NCI-H2227 (cell line): Measurements from ENCODE around the gene KASH5.

Source experiments
- DNase-seq: peaks from one replicate; lab custom pipeline; 2025; ENCODE audit not compliant: unreplicated experiment; lab: John Stamatoyannopoulos, UW

The KASH5 gene, protein sequence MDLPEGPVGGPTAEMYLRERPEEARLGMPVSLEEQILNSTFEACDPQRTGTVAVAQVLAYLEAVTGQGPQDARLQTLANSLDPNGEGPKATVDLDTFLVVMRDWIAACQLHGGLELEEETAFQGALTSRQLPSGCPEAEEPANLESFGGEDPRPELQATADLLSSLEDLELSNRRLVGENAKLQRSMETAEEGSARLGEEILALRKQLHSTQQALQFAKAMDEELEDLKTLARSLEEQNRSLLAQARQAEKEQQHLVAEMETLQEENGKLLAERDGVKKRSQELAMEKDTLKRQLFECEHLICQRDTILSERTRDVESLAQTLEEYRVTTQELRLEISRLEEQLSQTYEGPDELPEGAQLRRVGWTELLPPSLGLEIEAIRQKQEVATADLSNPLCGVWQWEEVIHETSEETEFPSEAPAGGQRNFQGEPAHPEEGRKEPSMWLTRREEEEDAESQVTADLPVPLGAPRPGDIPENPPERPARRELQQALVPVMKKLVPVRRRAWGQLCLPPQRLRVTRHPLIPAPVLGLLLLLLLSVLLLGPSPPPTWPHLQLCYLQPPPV

DNA sequence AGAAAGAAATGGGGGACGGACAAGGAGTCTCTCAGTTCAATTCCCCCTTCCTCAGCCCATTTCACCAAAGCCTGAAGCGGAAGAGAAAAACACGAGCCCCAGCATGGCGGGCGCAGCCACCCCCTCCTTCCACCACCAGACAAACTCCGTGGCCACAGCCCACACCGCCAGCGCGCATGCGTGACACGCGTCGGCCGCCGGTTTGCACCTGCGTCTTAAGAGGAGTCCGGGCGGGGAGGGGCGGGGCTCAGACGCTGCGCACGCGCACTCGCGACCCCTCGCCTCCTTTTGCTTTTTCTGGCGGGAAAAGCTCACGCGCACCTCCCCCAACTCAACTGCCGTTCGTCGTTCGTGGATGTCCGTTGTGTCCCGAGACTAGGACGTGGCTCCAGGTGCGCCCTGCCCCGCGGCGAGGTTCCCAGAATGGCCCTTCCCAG lies at the start of gene KASH5:
TSS of gene KASH5 (plus strand) at position 314 of the 437 bp plus-strand sequence. CDS start 2,635 bp downstream, outside the sequence.
- no peak for DNase-seq

DNA sequence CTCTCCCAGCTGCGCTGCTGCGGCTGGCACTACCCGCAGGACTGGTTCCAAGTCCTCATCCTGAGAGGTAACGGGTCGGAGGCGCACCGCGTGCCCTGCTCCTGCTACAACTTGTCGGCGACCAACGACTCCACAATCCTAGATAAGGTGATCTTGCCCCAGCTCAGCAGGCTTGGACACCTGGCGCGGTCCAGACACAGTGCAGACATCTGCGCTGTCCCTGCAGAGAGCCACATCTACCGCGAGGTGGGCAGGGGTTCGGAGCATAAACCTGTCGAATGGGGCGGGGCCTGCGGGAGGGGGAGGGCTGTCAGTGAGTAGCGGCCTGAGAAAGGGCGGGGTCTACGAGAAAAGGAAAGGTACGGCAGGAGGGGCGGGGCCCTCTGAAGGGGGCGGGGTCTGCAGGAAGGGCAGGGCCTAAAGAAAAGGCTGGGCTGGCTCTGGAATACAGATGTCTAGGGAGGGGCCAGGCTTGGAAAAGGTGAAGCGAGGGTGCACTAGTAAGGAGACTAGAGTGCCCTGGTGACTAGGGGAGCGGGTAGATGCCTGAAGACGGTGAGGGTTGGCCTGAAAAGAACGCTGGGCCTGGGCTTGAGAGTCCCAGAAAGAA lies 49.3 kb upstream of the KASH5 start:
- DNase-seq: peak; percentile 34

DNA sequence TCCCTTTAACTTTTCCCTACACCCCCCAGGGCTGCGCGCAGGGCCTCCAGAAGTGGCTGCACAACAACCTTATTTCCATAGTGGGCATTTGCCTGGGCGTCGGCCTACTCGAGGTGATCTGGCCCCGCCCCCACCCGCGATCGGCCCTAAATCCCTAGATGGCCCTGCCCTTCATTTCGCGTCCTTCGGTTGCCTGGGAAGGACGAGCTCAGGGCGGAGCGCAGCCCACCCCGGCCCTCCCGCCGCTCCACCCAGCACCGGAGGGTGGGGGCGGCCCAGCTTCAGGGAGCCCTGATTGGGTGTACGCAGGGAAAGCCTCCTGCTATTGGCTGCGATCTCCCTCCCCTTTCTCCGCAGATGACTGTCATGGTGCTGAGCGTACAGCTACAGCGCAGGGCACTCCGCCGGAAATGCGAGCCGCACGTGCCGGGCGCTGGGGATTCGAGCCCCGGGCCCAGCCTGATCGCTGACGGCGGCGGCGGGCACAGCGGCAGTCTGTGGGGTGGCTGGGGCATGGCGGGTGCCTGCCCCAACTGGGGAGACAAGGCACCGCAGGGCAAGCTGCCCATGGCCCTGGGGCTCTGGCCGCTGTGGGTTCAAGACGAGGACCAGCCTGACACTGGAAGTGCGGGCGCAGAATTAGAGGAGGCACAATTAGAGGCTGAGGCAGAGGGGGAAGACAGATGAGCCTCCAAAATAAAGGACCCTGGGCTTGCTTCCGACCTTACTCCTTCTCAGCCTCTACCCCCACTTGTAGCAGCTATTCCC lies 48.6 kb upstream of the KASH5 start:
- peak; percentile 90 for DNase-seq

DNA sequence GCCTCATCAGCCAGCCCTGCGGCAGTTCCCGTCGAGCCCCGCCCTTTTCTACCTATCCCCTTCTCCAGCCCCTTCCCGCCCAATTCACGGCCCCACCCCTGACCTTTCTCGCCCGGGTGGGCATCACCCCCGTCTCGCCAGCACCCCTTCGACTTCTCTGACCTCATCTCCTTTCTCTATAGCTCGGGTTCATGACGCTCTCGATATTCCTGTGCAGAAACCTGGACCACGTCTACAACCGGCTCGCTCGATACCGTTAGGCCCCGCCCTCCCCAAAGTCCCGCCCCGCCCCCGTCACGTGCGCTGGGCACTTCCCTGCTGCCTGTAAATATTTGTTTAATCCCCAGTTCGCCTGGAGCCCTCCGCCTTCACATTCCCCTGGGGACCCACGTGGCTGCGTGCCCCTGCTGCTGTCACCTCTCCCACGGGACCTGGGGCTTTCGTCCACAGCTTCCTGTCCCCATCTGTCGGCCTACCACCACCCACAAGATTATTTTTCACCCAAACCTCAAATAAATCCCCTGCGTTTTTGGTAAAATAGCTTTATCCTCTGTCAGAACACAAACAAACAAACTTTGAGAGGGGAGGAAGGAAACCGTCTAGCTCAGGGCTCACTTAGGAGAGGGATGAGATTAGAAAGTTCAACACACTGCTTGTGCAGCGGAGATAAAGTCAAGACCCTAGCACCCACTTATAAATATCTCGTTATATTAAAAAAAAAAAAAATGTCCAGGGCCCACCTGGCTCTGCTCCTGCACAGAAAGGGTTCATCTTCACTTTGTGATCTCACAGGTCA lies 47.8 kb upstream of the KASH5 start:
- peak; percentile 65 for DNase-seq

DNA sequence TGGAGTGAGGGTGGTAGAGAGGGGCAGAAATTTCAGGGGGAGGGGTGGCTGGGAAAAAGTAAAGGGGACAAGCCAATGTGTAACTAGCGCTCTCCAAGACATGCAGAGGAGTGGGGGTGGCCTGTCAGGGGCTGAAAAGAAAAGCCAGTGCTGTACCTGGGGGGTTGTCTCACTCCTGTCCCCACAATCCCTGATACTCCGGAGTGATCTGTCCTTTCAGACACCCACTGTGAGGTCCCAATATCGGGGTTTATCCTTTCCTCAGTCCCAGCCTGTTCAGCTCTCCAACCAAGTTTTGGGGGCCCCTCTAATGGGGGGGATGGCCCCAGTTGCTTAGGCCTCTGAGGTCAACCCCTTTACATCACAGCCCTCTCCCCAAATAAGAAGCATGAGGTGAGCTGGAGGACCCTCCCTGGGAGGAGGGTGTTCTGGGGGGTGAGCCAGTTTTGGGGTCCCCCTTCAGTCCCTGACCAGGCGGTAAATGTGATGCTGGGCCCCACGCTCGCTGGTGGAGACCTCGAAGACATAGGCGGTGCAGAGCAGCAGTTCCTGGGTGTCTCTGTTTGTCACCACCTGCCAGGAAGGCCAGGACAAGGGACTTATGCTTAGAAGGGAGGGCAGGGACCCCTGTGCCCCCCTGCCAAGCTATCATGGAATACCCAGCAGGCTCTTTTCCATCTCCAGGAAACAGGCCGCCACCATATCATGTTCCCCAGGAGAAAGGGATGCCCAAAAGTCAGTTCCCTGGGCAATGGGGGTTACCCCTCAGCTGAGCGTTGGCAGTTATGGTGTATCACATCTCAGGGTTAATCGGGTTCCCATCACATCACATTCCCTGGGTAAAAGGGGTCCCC lies 47.0 kb upstream of the KASH5 start:
- DNase-seq: no peak

DNA sequence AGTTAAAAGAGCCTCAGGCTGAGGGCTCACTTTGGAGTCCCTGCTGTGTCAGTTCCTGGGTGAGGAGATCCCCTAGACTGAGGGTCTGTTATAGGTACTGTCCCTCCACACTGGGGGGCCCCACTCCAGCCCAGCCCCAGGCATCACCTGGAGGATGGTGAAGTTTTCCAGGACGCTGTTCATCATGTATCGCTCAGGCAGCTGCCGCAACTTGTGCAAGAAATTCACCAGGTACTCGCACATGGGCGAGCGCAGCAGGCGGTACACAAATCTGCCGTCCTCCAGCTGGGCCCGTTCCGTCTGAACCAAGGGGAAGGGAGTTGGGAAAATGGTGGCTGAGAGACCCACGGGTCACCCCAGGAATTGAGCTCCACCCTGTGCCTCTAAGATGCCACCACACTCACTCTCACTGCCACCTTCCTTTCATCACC lies 45.7 kb upstream of the KASH5 start:
- DNase-seq: no peak

DNA sequence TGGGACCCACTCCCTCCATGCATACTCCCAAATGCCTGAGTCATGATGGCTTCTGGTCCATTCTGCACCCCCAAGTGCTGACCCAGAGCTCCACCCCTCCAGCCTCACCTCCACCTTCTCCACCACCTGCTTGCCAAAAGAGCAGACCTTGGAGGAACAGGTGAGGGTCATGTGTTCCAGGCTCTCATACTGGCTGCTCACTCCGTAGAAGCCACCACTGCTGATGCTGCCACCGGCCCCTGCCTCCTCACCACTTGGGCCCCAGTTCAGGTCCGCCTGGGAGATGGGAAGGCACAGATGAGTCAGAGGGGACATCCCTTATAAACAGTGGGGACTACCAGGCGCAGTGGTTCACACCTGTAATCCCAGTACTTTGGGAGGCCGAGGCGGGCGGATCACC lies 44.9 kb upstream of the KASH5 start:
- no peak for DNase-seq

DNA sequence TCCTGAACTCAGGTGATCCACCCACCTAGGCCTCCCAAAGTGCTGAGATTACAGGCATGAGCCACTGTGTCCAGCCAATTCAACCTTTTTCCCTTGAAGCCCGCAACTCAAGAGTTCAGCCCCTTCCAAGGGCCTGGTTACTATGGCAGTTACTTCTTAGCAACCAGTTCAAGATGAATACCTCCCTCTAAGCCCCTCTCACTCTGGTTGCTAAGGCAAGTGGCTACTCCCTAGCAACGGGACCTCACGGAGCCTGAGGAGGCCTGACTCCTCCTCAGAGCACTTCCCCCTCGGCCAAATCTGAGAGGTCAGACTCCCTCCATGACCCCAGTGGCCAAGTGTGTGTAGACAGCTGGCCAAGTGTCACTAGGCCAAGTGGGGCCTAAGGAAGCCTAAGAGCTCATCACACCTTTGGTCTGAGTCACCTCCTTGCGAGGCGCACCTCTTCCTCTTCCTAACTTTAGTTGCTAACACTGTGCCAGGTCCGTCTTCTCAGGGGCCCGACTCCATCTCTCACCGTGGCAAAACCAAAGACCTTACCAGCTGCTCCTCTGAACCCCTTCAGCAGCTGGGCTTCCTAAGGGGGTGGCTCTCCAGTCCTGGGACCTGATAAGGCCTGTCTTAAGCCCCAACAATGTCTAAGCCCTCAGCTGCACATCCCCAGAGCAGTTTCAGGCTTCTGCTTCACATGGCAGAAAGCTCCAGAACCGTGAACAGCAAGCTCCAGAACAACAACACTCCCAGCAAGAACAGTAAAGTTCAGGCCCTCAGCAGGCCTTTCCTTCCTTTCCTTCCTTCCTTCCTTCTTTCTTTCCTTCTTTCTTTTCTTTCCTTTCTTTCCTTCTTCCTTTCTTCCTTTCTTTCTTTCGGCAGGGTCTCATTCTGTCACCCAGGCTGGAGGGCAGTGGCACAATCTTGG lies 43.3 kb upstream of the KASH5 start:
- peak; percentile 31 for DNase-seq

DNA sequence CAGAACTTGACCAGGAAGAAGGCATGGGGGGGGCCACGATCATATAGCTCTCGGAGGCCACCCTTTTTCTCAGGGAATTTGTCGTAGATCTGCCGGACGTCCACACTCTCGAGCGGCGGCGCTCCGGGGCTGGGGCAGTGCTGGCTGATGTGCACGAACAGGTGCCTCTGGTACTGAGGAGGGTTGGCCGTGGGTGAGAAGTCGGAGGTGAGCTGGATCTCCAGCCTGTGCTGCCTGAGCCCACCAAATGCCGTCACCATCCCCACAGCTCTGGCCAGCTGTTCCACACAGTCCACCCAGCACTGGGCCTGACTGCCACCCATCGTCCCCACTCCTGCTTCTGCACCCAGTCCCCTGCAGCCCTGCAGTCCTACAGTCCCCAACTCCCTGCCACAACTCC lies 40.9 kb upstream of the KASH5 start:
- DNase-seq: no peak

DNA sequence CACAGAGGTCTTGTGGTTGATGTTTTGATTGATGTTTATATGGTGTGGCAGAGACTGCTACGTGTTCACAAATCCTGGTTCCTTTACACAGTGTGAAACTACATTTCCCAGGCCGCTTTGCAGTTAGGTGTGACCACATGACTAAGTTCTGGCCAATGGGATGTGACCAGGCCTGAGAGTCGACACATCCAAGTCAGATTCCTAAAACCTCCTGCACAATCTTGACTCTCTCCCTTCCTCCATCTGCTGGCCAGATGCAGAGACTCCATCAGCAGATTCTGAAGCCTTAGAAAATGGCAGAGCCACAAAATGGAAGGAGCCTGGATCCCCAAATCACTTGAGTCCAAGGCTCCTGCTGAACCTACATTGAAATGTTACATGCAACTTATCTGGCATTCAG lies 40.2 kb upstream of the KASH5 start:
- peak; percentile 79 for DNase-seq

DNA sequence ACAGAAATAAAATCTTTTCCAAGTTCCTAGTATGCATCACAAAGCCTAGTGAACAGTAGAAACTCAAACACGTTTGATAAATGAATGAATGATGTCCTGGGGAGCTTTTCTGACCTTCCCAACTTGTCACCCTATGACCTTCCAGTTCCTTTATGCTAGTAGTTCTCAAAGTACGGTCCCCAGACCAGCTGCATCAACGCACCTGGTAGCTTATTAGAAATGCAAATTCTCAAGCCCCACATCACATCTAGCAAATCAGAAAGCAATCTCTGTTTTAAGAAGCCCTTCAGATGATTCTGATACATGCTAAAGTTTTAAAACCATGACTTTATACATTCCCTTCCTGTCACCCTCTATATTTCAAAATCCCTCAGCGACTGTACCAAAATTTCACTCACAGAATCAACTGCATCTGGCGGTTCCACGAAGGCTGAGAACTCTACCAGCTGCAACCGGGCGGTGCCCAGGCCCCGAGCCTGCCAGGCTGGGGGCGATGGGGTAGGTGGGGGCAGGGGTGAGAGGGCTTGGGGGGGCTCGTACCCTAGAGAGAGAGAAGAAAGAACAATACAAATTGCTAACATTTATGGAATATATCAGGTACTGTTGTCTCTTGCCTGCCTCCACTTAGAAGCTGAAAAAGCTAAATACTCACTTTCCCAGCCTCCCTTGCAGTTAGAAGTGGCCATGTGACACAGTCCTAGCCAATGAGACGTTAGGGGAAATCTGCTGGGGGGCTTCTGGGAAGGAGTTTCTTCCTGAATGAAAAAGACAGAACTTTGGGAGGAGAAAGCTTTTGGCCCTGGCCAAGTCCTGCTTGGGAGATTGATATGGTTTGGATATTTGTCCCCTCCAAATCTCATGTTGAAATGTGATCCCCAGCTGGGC lies 39.5 kb upstream of the KASH5 start:
- no peak for DNase-seq

DNA sequence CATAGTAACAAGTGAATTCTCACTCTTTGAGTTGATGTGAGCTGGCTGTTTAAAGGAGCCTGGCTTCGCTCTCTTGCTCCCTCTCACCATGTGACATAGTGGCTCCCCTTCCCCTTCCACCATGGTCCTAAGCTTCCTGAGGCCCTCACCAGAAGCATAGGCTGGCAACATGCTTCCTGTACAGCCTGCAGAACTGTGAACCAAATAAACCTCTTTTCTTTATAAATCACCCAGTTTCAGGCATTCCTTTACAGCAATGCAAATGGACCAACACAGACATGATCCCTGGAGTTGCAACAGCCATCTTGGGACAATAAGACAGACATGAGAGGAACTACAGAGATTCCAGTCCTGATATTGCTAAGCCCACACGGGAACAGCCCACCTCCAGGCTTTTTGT lies 38.5 kb upstream of the KASH5 start:
- no peak for DNase-seq

DNA sequence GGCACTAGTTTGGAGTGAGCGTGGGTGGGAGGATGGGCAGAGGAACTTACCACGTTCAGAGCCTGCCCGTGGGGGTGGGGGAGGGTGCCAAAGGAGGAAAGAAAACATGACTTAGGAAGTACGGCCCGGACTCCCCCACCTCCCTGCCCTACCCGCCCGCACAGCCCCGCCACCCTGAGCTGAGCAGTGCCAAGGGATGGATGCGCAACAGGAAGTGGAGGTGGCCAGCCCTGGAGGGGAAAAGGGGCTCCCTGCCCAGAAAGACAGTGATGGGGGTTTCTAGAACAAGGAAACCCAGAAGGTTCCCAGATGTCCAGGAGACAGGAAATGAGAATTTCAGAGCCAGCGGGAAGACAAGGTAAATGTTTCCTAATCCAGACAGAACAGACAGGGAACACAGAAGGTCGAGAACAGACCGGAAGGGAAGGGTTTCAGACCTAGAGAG lies 32.1 kb upstream of the KASH5 start:
- DNase-seq: no peak

DNA sequence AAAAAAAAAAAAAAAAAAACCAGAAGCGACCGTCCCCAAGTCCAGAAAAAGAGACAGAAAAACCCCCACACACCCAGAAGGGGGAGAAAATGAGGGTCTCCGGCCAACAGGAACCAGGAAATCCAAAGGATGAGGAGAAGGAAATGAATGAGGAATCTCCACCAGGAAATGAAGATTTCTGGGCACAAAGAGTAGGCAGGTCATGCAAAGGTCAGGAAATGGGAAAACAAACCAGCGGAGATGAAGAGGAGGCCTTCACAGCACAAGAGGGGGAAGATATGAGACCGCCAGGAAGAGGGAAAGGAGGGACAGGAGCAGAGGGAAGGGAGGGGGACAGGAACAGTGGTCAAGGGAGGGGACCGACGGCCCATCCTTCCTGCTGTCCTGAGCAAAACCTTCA lies 31.7 kb upstream of the KASH5 start:
- DNase-seq: no peak

DNA sequence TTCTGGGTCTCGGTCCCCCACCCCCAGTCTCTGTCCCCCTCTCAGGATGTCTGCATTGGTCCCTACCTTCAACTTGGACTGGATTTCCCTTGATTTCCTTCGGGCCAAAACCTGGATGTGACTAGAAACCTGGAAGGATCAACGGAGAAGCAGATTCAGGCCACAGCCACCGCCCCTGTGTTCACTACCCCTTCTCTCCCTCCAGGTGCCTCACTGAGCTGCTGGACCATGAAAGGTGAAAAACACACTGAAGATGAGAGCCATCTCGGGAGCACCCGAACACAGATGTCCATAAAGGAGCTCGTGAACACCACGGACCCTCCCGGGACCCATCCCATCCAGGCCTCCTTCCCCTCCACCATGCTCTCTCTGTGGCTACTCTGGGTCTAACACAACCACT lies 30.9 kb upstream of the KASH5 start:
- no peak for DNase-seq

DNA sequence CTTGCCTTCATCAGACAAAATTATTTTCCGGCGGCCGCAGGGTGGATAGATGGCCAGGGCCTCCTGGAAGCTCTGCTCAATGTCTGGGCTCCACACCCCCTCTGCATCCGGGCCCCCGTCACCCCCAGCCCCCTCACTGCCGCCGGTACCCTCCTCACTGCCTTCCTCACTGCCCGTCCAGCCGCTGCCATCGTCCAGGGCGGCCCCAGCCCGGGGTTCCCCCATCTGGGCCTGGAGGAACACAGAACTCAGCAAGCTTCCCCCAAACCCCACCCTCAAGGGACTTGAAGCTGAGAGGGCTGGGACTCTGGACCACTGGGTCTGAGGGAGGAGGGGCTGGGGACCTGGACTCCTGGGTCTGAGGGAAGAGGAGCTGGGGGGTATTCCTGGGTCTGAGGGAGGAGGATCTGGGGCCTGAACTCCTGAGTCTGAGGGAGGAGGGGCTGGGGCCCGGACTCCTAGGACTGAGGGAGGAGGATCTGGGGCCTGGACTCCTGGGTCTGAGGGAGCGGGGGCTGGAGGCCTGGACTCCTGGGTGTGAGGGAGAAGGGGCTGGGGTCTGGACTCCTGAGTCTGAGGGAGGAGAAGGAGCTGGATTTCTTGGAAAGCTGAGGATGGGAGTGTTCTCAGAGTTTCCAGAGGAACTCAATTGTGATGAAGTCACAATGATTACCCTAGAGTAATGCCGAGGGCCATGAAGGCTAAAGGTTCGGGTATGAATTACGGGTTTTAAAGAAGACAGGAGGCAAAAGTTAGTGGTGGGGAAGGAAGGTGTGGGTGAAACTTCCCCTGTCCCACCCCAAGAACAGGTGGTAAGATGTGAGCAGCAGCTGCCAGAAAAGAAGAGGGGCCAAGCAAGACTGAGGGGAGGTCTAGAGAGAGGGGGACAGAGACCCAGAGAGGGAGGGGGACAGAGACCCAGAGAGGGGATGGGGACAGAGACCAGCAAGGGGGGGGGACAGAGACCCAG lies 27.9 kb upstream of the KASH5 start:
- DNase-seq: no peak
